ENCODE results near the gene CSF3R. TPM values are rescaled to one million over a fixed set of nuclear protein-coding genes. Genes with fewer than 3 reads are reported as not detected.

Gene CSF3R
- total RNA-seq: 3.8 TPM
- long read RNA-seq, partial matches to known transcripts: 0 of 3 reads
- long read RNA-seq, other reads (novel, unspliced or antisense): 1 of 3 reads

GRCh38 chr1:36482724-36483388, at the start of gene CSF3R:
Gene CSF3R, minus strand, starts transcription at chr1:36482913. Its CDS starts 3,417 bp downstream, at chr1:36479496.
- Histone ChIP-seq H3K36me3 (no peaks in the 10 kb centered on the region), H3K4me3 (peak within 1 kb of the TSS; percentile 41), H3K27ac (replicated peaks) (no peak within 1 kb of the TSS), H3K9me3 (replicated peaks) (no peaks in the 10 kb centered on the region), H3K27me3 (ENCODE audit: low read depth) (peaks cover 20% of the 10 kb centered on the region), H3K4me1 (peaks cover 10% of the 10 kb centered on the region)
- intact Hi-C loops (cut with micrococcal nuclease): no loop called here
- TF ChIP-seq, protein P1, sequence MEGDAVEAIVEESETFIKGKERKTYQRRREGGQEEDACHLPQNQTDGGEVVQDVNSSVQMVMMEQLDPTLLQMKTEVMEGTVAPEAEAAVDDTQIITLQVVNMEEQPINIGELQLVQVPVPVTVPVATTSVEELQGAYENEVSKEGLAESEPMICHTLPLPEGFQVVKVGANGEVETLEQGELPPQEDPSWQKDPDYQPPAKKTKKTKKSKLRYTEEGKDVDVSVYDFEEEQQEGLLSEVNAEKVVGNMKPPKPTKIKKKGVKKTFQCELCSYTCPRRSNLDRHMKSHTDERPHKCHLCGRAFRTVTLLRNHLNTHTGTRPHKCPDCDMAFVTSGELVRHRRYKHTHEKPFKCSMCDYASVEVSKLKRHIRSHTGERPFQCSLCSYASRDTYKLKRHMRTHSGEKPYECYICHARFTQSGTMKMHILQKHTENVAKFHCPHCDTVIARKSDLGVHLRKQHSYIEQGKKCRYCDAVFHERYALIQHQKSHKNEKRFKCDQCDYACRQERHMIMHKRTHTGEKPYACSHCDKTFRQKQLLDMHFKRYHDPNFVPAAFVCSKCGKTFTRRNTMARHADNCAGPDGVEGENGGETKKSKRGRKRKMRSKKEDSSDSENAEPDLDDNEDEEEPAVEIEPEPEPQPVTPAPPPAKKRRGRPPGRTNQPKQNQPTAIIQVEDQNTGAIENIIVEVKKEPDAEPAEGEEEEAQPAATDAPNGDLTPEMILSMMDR (IDR thresholded peaks at IDR 0.05; ENCODE audit: borderline replicate concordance): no peak
- DNase-seq: peak; percentile 22

DNA sequence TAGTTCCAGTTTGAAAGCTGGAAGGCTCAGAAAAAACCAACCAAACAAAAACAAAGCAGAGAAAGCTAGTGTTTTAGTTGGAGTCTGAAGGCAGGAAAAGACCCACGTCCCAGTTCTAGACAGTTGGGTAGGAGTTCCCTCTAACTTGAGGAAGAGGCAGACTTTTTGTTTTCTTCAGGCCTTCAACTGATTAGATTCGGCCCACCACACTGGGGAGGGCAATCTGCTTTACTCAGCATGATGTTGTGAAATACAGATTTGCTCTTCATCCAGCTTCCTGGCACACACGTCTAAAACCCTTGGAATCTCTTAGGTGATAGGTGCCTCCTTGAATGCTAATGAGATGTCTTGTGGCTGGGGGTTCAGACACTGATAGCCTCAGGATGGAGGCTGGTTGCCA, 49.1 kb upstream of the CSF3R start:
- no peak overlapping the region for H3K27ac ChIP-seq (replicated peaks)
- peaks cover 76% of the 10 kb centered on the region for H3K27me3 ChIP-seq (ENCODE audit: low read depth)
- TF ChIP-seq, protein P1 (IDR thresholded peaks at IDR 0.05; ENCODE audit: borderline replicate concordance): no peak
- H3K4me3 ChIP-seq: no peak overlapping the region
- H3K36me3 ChIP-seq: no peaks in the 10 kb centered on the region
- H3K4me1 ChIP-seq: no peaks in the 10 kb centered on the region
- no peak for DNase-seq
- peaks cover 19% of the 10 kb centered on the region for H3K9me3 ChIP-seq (replicated peaks)
- intact Hi-C loops (cut with micrococcal nuclease): no loop called here

GRCh38 chr1:36530791-36531190, 48.1 kb upstream of the CSF3R start:
- intact Hi-C loops (cut with micrococcal nuclease): no loop called here
- DNase-seq: no peak
- Histone ChIP-seq H3K4me1 (no peaks in the 10 kb centered on the region), H3K36me3 (no peaks in the 10 kb centered on the region), H3K4me3 (no peak overlapping the region), H3K27ac (replicated peaks) (no peak overlapping the region), H3K27me3 (ENCODE audit: low read depth) (peaks cover 66% of the 10 kb centered on the region), H3K9me3 (replicated peaks) (peaks cover 19% of the 10 kb centered on the region)
- TF ChIP-seq, protein P1 (IDR thresholded peaks at IDR 0.05; ENCODE audit: borderline replicate concordance): no peak

GRCh38 chr1:36530261-36530660, 47.5 kb upstream of the CSF3R start:
- H3K27me3 ChIP-seq (ENCODE audit: low read depth): peaks cover 67% of the 10 kb centered on the region
- intact Hi-C loops (cut with micrococcal nuclease): no loop called here
- H3K27ac ChIP-seq (replicated peaks): no peak overlapping the region
- H3K9me3 ChIP-seq (replicated peaks): peaks cover 19% of the 10 kb centered on the region
- DNase-seq: no peak
- H3K36me3 ChIP-seq: no peaks in the 10 kb centered on the region
- TF ChIP-seq, protein P1 (IDR thresholded peaks at IDR 0.05; ENCODE audit: borderline replicate concordance): no peak
- H3K4me1 ChIP-seq: no peaks in the 10 kb centered on the region
- no peak overlapping the region for H3K4me3 ChIP-seq

GRCh38 chr1:36529769-36530260, 47.1 kb upstream of the CSF3R start:
- DNase-seq: no peak
- no peaks in the 10 kb centered on the region for H3K4me1 ChIP-seq
- H3K36me3 ChIP-seq: no peaks in the 10 kb centered on the region
- intact Hi-C loops (cut with micrococcal nuclease): no loop called here
- TF ChIP-seq, protein P1 (IDR thresholded peaks at IDR 0.05; ENCODE audit: borderline replicate concordance): no peak
- peaks cover 71% of the 10 kb centered on the region for H3K27me3 ChIP-seq (ENCODE audit: low read depth)
- H3K9me3 ChIP-seq (replicated peaks): peaks cover 19% of the 10 kb centered on the region
- no peak overlapping the region for H3K4me3 ChIP-seq
- no peak overlapping the region for H3K27ac ChIP-seq (replicated peaks)

All from left ventricle myocardium inferior (tissue), 1 donor.